T-helper 1 cell treated with Interleukin-12 subunit alpha and Interleukin-12 subunit beta and Interleukin-4 antibody, amounts not matched to agents 30 μg/mL and 1 μg/mL, for 36 hours (primary cell): ENCODE measurements around the gene PPP3CA.

Experiments
- H3K27ac Mint-ChIP-seq: one replicate; pipeline ENCODE4 v1.8.0; 2021; ENCODE audit warnings: mild to moderate bottlenecking, mixed read lengths
- H3K27me3 Mint-ChIP-seq: one replicate; pipeline ENCODE4 v1.8.0; 2021; ENCODE audit warnings: low read depth, mixed read lengths
- H3K36me3 Mint-ChIP-seq: one replicate; pipeline ENCODE4 v1.8.0; 2021; ENCODE audit warnings: low read depth, mixed read lengths
- H3K4me1 Mint-ChIP-seq: one replicate; pipeline ENCODE4 v1.8.0; 2021; ENCODE audit warnings: low read depth, mixed read lengths
- H3K4me3 Mint-ChIP-seq: one replicate; pipeline ENCODE4 v1.8.0; 2021; ENCODE audit warnings: mild to moderate bottlenecking, moderate library complexity, mixed read lengths
- H3K9me3 Mint-ChIP-seq: one replicate; pipeline ENCODE4 v1.8.0; 2021; ENCODE audit warnings: mixed read lengths

The PPP3CA gene

GRCh38 chr4:101042847-101043246 is 304.5 kb downstream of the PPP3CA start:
- Mint-ChIP-seq H3K4me3 (no peak overlapping the region), H3K4me1 (peaks cover 16% of the 10 kb centered on the region), H3K36me3 (peaks cover 5% of the 10 kb centered on the region), H3K27ac (no peak overlapping the region), H3K9me3 (peaks cover under 1% of the 10 kb centered on the region), H3K27me3 (no peaks in the 10 kb centered on the region)

- Mint-ChIP-seq H3K9me3 (peaks cover 4% of the 10 kb centered on the region), H3K36me3 (peaks cover 13% of the 10 kb centered on the region), H3K27me3 (no peaks in the 10 kb centered on the region), H3K4me1 (peaks cover 27% of the 10 kb centered on the region), H3K27ac (no peak overlapping the region), H3K4me3 (no peak overlapping the region)
Observed at GRCh38 chr4:101040776-101041175, 306.6 kb downstream of the PPP3CA start.

GRCh38 chr4:101039367-101039766 is 308.0 kb downstream of the PPP3CA start:
- Mint-ChIP-seq H3K4me1 (peaks cover 30% of the 10 kb centered on the region), H3K27ac (no peak overlapping the region), H3K9me3 (peaks cover 4% of the 10 kb centered on the region), H3K36me3 (peaks cover 17% of the 10 kb centered on the region), H3K4me3 (no peak overlapping the region), H3K27me3 (no peaks in the 10 kb centered on the region)

- H3K27me3 Mint-ChIP-seq = no peaks in the 10 kb centered on the region
- H3K36me3 Mint-ChIP-seq = peaks cover 20% of the 10 kb centered on the region
- H3K4me1 Mint-ChIP-seq = peaks cover 30% of the 10 kb centered on the region
- peak overlapping the region; percentile 21 for H3K4me3 Mint-ChIP-seq
- H3K9me3 Mint-ChIP-seq = peaks cover 4% of the 10 kb centered on the region
- H3K27ac Mint-ChIP-seq = peak overlapping the region; percentile 72
Observed at GRCh38 chr4:101037938-101038413, 309.4 kb downstream of the PPP3CA start.

- H3K27ac Mint-ChIP-seq = no peak overlapping the region
- peaks cover 28% of the 10 kb centered on the region for H3K4me1 Mint-ChIP-seq
- H3K4me3 Mint-ChIP-seq = no peak overlapping the region
- no peaks in the 10 kb centered on the region for H3K27me3 Mint-ChIP-seq
- H3K36me3 Mint-ChIP-seq = peaks cover 18% of the 10 kb centered on the region
- peaks cover 4% of the 10 kb centered on the region for H3K9me3 Mint-ChIP-seq
Observed at GRCh38 chr4:101037249-101037648, 310.1 kb downstream of the PPP3CA start.

GRCh38 chr4:101035487-101035886 is 311.8 kb downstream of the PPP3CA start:
- Mint-ChIP-seq H3K9me3 (peaks cover 4% of the 10 kb centered on the region), H3K4me1 (peaks cover 23% of the 10 kb centered on the region), H3K4me3 (no peak overlapping the region), H3K27me3 (no peaks in the 10 kb centered on the region), H3K27ac (no peak overlapping the region), H3K36me3 (peaks cover 24% of the 10 kb centered on the region)

- Mint-ChIP-seq H3K36me3 (peaks cover 24% of the 10 kb centered on the region), H3K9me3 (peaks cover 4% of the 10 kb centered on the region), H3K27ac (no peak overlapping the region), H3K4me1 (peaks cover 23% of the 10 kb centered on the region), H3K4me3 (no peak overlapping the region), H3K27me3 (no peaks in the 10 kb centered on the region)
Observed at GRCh38 chr4:101033986-101034385, 313.3 kb downstream of the PPP3CA start.

- Mint-ChIP-seq H3K27ac (no peak overlapping the region), H3K4me1 (peaks cover 13% of the 10 kb centered on the region), H3K27me3 (no peaks in the 10 kb centered on the region), H3K4me3 (no peak overlapping the region), H3K9me3 (peaks cover 1% of the 10 kb centered on the region), H3K36me3 (peaks cover 18% of the 10 kb centered on the region)
Observed at GRCh38 chr4:101032541-101032940, 314.8 kb downstream of the PPP3CA start.

- peaks cover 8% of the 10 kb centered on the region for H3K4me1 Mint-ChIP-seq
- no peaks in the 10 kb centered on the region for H3K27me3 Mint-ChIP-seq
- H3K36me3 Mint-ChIP-seq = peaks cover 17% of the 10 kb centered on the region
- H3K9me3 Mint-ChIP-seq = no peaks in the 10 kb centered on the region
- H3K4me3 Mint-ChIP-seq = no peak overlapping the region
- H3K27ac Mint-ChIP-seq = no peak overlapping the region
Observed at GRCh38 chr4:101031971-101032370, 315.4 kb downstream of the PPP3CA start.

GRCh38 chr4:101028886-101029285 is 318.4 kb downstream of the PPP3CA start:
- Mint-ChIP-seq H3K27ac (no peak overlapping the region), H3K27me3 (no peaks in the 10 kb centered on the region), H3K9me3 (no peaks in the 10 kb centered on the region), H3K4me1 (peaks cover 8% of the 10 kb centered on the region), H3K4me3 (no peak overlapping the region), H3K36me3 (peaks cover 22% of the 10 kb centered on the region)

GRCh38 chr4:101027721-101028120 is 319.6 kb downstream of the PPP3CA start:
- Mint-ChIP-seq H3K4me3 (no peak overlapping the region), H3K27ac (no peak overlapping the region), H3K36me3 (peaks cover 22% of the 10 kb centered on the region)

GRCh38 chr4:101025755-101026154 is 321.6 kb downstream of the PPP3CA start:
- Mint-ChIP-seq H3K27me3 (no peaks in the 10 kb centered on the region), H3K36me3 (peaks cover 25% of the 10 kb centered on the region), H3K9me3 (no peaks in the 10 kb centered on the region), H3K4me3 (no peak overlapping the region), H3K27ac (no peak overlapping the region), H3K4me1 (peaks cover 27% of the 10 kb centered on the region)

More at GRCh38 chr4:101027721-101028120, 319.6 kb downstream of the PPP3CA start:
- peaks cover 11% of the 10 kb centered on the region for H3K4me1 Mint-ChIP-seq
- H3K27me3 Mint-ChIP-seq = no peaks in the 10 kb centered on the region
- no peaks in the 10 kb centered on the region for H3K9me3 Mint-ChIP-seq

- H3K4me3 Mint-ChIP-seq = no peak overlapping the region
- peaks cover 47% of the 10 kb centered on the region for H3K4me1 Mint-ChIP-seq
Observed at GRCh38 chr4:101022151-101023024, 324.9 kb downstream of the PPP3CA start.

GRCh38 chr4:101020956-101021355 is 326.4 kb downstream of the PPP3CA start:
- peak overlapping the region; percentile 92 for H3K27ac Mint-ChIP-seq
- peak overlapping the region; percentile 70 for H3K4me3 Mint-ChIP-seq
- H3K9me3 Mint-ChIP-seq = peaks cover 3% of the 10 kb centered on the region
- H3K4me1 Mint-ChIP-seq = peaks cover 49% of the 10 kb centered on the region
- H3K27me3 Mint-ChIP-seq = no peaks in the 10 kb centered on the region
- H3K36me3 Mint-ChIP-seq = peaks cover 23% of the 10 kb centered on the region

More at GRCh38 chr4:101022151-101023024, 324.9 kb downstream of the PPP3CA start:
- peaks cover 29% of the 10 kb centered on the region for H3K36me3 Mint-ChIP-seq
- no peaks in the 10 kb centered on the region for H3K27me3 Mint-ChIP-seq
- no peak overlapping the region for H3K27ac Mint-ChIP-seq
- no peaks in the 10 kb centered on the region for H3K9me3 Mint-ChIP-seq

- Mint-ChIP-seq H3K27me3 (no peaks in the 10 kb centered on the region), H3K4me3 (peak overlapping the region; percentile 58), H3K27ac (peak overlapping the region; percentile 92), H3K4me1 (peaks cover 50% of the 10 kb centered on the region), H3K9me3 (peaks cover 3% of the 10 kb centered on the region), H3K36me3 (peaks cover 19% of the 10 kb centered on the region)
Observed at GRCh38 chr4:101019941-101020401, 327.4 kb downstream of the PPP3CA start.
